Endothelial cell of umbilical vein (primary cell): ENCODE results near the gene MAGI1. TPM values are rescaled to one million over a fixed set of nuclear protein-coding genes. Genes with fewer than 3 reads are reported as not detected.
"Not testable (repeated sequence)": the region's sequence is repeated elsewhere in the genome, so short reads cannot be mapped to it uniquely, and the experiment has no call there.

Experiments used
- BruUV-seq: library from RNA; stranded (reverse); fragments of 400-500 nt; replicated peaks from 2 replicates; lab custom pipeline; 2021; lab: Mats Ljungman, UMichigan
- CTCF ChIA-PET: fragments of 300-600, 350-600 bp; sonication (Branson Sonifier 250); formaldehyde crosslinking; loops from one replicate; lab custom pipeline; 2021; ENCODE audit warnings: antibody characterized with exemption, inconsistent platforms; lab: Charles Lee
- POLR2A ChIA-PET: fragments of 300-600, 350-600 bp; sonication (Branson Sonifier 250); formaldehyde crosslinking; loops from one replicate; lab custom pipeline; 2021; ENCODE audit warnings: antibody characterized with exemption, inconsistent platforms; lab: Charles Lee
- DNase-seq: peaks from one replicate; pipeline ENCODE4 v3.0.0-alpha.2; 2011; ENCODE audit warnings: low read depth, low spot score
- FAIRE-seq: peaks from 2 replicates; lab custom pipeline; 2011; peaks lifted over from hg19 to GRCh38; lab: Jason Lieb, UNC
- H2AFZ ChIP-seq: 2 replicates; pipeline ENCODE4 v1.6.0; 2012; ENCODE audit warnings: low read depth, low read length, control low read depth, inconsistent platforms
- H3K27ac ChIP-seq: 2 replicates; pipeline ENCODE4 v1.5.1; 2011; ENCODE audit warnings: low read depth, mild to moderate bottlenecking, control low read depth, low read length, moderate library complexity; ENCODE audit not compliant: insufficient read depth
- H3K27me3 ChIP-seq, 2 experiments: 2 replicates each; pipeline versions ENCODE4 v1.6.0 to v1.6.1; 2011; ENCODE audit warnings: low read length in 2 of 2, mixed read lengths in 1 of 2; ENCODE audit not compliant: control insufficient read depth in 2 of 2, insufficient read depth in 2 of 2
- H3K36me3 ChIP-seq, 2 experiments: 2 replicates in 1 of 2; 3 replicates in 1 of 2; pipeline ENCODE4 v1.5.1; 2011; ENCODE audit warnings: low read length in 2 of 2, mild to moderate bottlenecking in 1 of 2, moderate library complexity in 1 of 2; ENCODE audit not compliant: control insufficient read depth in 2 of 2, insufficient read depth in 2 of 2; ENCODE audit errors: extremely low read depth in 1 of 2
- H3K4me1 ChIP-seq: 3 replicates; pipeline ENCODE4 v1.5.1; 2011; ENCODE audit warnings: mild to moderate bottlenecking, low read length; ENCODE audit not compliant: control insufficient read depth, insufficient read depth; ENCODE audit errors: extremely low read depth
- H3K4me2 ChIP-seq: 2 replicates; pipeline ENCODE4 v1.6.1; 2011; ENCODE audit warnings: low read length, control low read depth, mixed read lengths; ENCODE audit not compliant: insufficient read depth
- H3K4me3 ChIP-seq, 3 experiments: fragments of 200-600 bp in 1 of 3; sonication (generic), shearing (Covaris generic) in 1 of 3; replicated peaks in 1 of 3; 2 replicates each; pipeline ENCODE4 v1.5.1; 2011 to 2016; ENCODE audit warnings: control low read depth in 3 of 3, low read length in 3 of 3, mild to moderate bottlenecking in 2 of 3, inconsistent platforms in 1 of 3, low read depth in 1 of 3, moderate library complexity in 1 of 3; ENCODE audit not compliant: insufficient read depth in 1 of 3
- H3K79me2 ChIP-seq: 2 replicates; pipeline ENCODE4 v1.6.0; 2012; ENCODE audit warnings: low read length, inconsistent platforms; ENCODE audit not compliant: control insufficient read depth, insufficient read depth
- H3K9ac ChIP-seq: replicated peaks from 2 replicates; pipeline ENCODE3; 2011; ENCODE audit warnings: low read length, control low read depth; ENCODE audit not compliant: insufficient read depth; ENCODE audit errors: extremely low read depth
- H3K9me1 ChIP-seq: replicated peaks from 3 replicates; pipeline ENCODE4 v1.6.0; 2011; ENCODE audit warnings: mild to moderate bottlenecking, low read length; ENCODE audit not compliant: control insufficient read depth, insufficient read depth; ENCODE audit errors: extremely low read depth
- H3K9me3 ChIP-seq: replicated peaks from 2 replicates; pipeline ENCODE4 v1.5.1; 2012; ENCODE audit warnings: low read length, inconsistent platforms; ENCODE audit not compliant: control insufficient read depth, insufficient read depth
- H4K20me1 ChIP-seq: replicated peaks from 2 replicates; pipeline ENCODE3; 2011; ENCODE audit warnings: mild to moderate bottlenecking, low read length; ENCODE audit not compliant: control insufficient read depth, insufficient read depth; ENCODE audit errors: extremely low read depth
- EZH2 ChIP-seq: IDR thresholded peaks from 2 replicates; pipeline ENCODE4 v1.6.1; 2012; ENCODE audit warnings: borderline replicate concordance, low read depth, mild to moderate bottlenecking, moderate library complexity, low read length, inconsistent platforms; ENCODE audit not compliant: severe bottlenecking
- FOS ChIP-seq: IDR thresholded peaks from 2 replicates; pipeline ENCODE4 v1.6.1; 2011; ENCODE audit warnings: mild to moderate bottlenecking, low read length, moderate library complexity, borderline replicate concordance; ENCODE audit not compliant: insufficient read depth
- GATA2 ChIP-seq: IDR thresholded peaks from 2 replicates; pipeline ENCODE4 v1.7.0; 2011; ENCODE audit warnings: low read depth, mild to moderate bottlenecking, moderate library complexity, mixed read lengths, low read length; ENCODE audit not compliant: insufficient read length, insufficient read depth
- JUN ChIP-seq: IDR thresholded peaks from 2 replicates; pipeline ENCODE4 v1.6.1; 2011; ENCODE audit warnings: borderline replicate concordance, low read depth; ENCODE audit not compliant: insufficient read length, insufficient read depth
- MYC ChIP-seq: IDR thresholded peaks from one replicate; pipeline ENCODE4 v1.6.1; 2011; ENCODE audit warnings: mild to moderate bottlenecking, low read depth, low read length
- POLR2A ChIP-seq: IDR thresholded peaks from 2 replicates; pipeline ENCODE4 v1.6.1; 2012; ENCODE audit warnings: low read depth, mild to moderate bottlenecking, control low read depth, low read length
- POLR2AphosphoS5 ChIP-seq: IDR thresholded peaks from 2 replicates; pipeline ENCODE4 v1.6.1; 2012; ENCODE audit warnings: low read depth, mild to moderate bottlenecking, control low read depth, low read length, moderate library complexity; ENCODE audit not compliant: insufficient read depth
- dilution Hi-C: fragments of 300-500 bp; cut with MboI; formaldehyde crosslinking; loops from one replicate; pipeline ENCODE4 v1.15.0; 2019; ENCODE audit warnings: low sequenced_read_pairs; ENCODE audit not compliant: extremely low pct_ligation_motif_present
- intact Hi-C: fragments of 100-400 bp; cut with micrococcal nuclease; formaldehyde crosslinking; loops from one replicate; pipeline ENCODE4 v1.10.0; 2022
- polyA plus RNA-seq, 4 experiments: library from polyadenylated mRNA; depleted of rRNA in 3 of 4; stranded (reverse) in 3 of 4; unstranded in 1 of 4; fragments of >200 nt; gene quantifications; 2 replicates each; pipeline versions ENCODE4 v1.2.1 to v1.2.3, GENCODE V29; 2011 to 2012; ENCODE audit warnings: missing spikeins in 1 of 4
- total RNA-seq: library from RNA; stranded (reverse); gene quantifications from 2 replicates; pipeline ENCODE4 v1.2.3, GENCODE V29; 2021
- TF ChIP-seq, protein P1 (sequence below): IDR thresholded peaks from 2 replicates; pipeline ENCODE4 v1.6.1; 2011; ENCODE audit not compliant: insufficient read depth, insufficient read length

The MAGI1 gene
- total and polyA plus RNA-seq, 2 donors (not counting 3 experiments of a cell fraction or from before 2014, with no cell fraction given), result 10.1 to 47.9 TPM

DNA sequence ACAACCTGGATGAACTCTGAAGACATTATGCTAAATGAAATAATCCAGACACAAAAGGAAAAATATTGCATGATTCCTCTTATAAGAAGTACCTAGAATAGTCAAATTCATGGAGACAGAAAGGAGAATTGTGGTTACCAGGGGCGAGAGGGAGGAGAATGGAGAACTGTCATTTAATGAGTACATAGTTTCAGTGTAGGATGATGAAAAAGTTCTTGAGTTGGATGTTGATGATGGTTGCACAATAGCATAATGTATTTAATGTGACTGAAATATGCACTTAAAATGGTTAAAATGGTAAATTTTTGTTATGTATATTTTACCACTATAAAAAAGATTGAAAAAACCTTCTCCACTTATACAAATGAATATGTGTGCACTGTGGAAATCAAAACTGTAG lies 469.6 kb downstream of the MAGI1 start:
- Histone ChIP-seq H4K20me1 (no peaks in the 10 kb centered on the region), H2AFZ (no peak overlapping the region), H3K27ac (no peak overlapping the region), H3K4me1 (no peaks in the 10 kb centered on the region), H3K27me3 (no peaks in the 10 kb centered on the region), H3K79me2 (no peaks in the 10 kb centered on the region), H3K4me3 (no peak overlapping the region), H3K9me3 (no peaks in the 10 kb centered on the region), H3K9ac (no peak overlapping the region), H3K36me3 (no peaks in the 10 kb centered on the region), H3K9me1 (peaks cover 3% of the 10 kb centered on the region), H3K4me2 (no peak overlapping the region)
- BruUV-seq, result no TSS peak
- FAIRE-seq, result no peak
- intact Hi-C loops, result no loop called here
- no peak for DNase-seq
- TF ChIP-seq GATA2, result no peak
- CTCF ChIA-PET, result no interaction called here
- POLR2A ChIA-PET, result no interaction called here
- dilution Hi-C loops, result no loop called here

DNA sequence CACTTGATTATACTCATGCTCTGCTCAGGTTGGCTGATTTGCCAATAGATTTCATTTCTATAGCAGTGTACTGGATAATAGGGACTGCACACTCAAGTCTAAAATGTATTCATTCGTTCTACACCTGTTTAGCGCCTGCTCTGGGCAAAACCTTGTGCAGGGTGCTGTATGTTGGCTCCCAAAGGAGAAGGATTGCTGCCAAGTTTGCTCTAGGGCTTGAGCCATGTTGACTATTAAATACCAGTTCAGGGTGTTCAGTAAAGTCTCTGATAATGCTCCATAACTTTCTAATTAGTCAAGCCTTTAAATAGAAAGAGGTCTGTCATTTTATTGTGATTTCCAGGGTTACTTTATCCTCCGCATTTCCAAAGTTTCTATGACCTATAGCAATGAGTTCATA lies 470.2 kb downstream of the MAGI1 start:
- ChIA-PET CTCF (no interaction called here), POLR2A (no interaction called here)
- Histone ChIP-seq H3K9me1 (no peaks in the 10 kb centered on the region), H3K4me3 (no peak overlapping the region), H4K20me1 (no peaks in the 10 kb centered on the region), H3K27me3 (no peaks in the 10 kb centered on the region), H3K36me3 (no peaks in the 10 kb centered on the region), H2AFZ (no peak overlapping the region), H3K9ac (no peak overlapping the region), H3K9me3 (no peaks in the 10 kb centered on the region), H3K4me1 (no peaks in the 10 kb centered on the region), H3K79me2 (no peaks in the 10 kb centered on the region), H3K4me2 (no peak overlapping the region), H3K27ac (no peak overlapping the region)
- TF ChIP-seq MYC (no peak), POLR2A (no peak), EZH2 (no peak), JUN (no peak), POLR2AphosphoS5 (no peak), FOS (no peak)
- TF ChIP-seq, protein P1, sequence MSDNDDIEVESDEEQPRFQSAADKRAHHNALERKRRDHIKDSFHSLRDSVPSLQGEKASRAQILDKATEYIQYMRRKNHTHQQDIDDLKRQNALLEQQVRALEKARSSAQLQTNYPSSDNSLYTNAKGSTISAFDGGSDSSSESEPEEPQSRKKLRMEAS, result no peak
- BruUV-seq, result no TSS peak
- no peak for DNase-seq
- no peak for FAIRE-seq
- dilution Hi-C loops, result no loop called here
- intact Hi-C loops, result no loop called here

DNA sequence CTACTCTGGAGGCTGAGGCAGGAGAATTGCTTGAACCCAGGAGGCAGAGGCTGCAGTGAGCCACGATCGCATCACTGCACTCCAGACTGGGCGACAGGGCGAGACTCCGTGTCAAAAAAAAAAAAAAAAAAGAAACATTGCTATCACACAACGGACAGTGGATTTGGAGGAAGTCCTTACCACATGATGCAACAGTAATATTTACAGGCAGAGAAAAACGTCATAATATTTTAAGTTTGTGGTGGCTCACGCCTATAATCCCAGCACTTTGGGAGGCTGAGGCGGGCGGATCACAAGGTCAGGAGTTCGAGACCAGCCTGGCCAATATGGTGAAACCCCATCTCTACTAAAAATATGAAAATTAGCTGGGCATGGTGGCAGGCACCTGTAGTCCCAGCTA lies 473.0 kb downstream of the MAGI1 start:
- dilution Hi-C loops, H3K36me3 ChIP-seq, H3K9me3 ChIP-seq, H3K27me3 ChIP-seq, H3K9me1 ChIP-seq, H3K27ac ChIP-seq, DNase-seq, H2AFZ ChIP-seq, H4K20me1 ChIP-seq, H3K4me3 ChIP-seq, H3K4me1 ChIP-seq, BruUV-seq, FAIRE-seq, intact Hi-C loops, H3K4me2 ChIP-seq, H3K9ac ChIP-seq, H3K79me2 ChIP-seq, POLR2A ChIA-PET: not testable (repeated sequence)
- CTCF ChIA-PET, result interaction anchor here (0.6 kb wide), 1 partner anchor 335 kb away, joined by 3 read pairs; no protein-coding TSS in a partner anchor
